ENCODE results near the gene PLAAT5. TPM values are rescaled to one million over a fixed set of nuclear protein-coding genes. Genes with fewer than 3 reads are reported as not detected.

Gene PLAAT5
- total and polyA plus RNA-seq, 2 of the 13 experiments (the other 11 are each of a cell fraction or from before 2014, with no cell fraction given), result not detected

GRCh38 chr11:63427971-63428508 is 62.9 kb downstream of the PLAAT5 start (continued):
- TF ChIP-seq HNF1A (IDR thresholded peaks at IDR 0.05; ENCODE audit: low read depth) (no peak), HNF1A (CRISPR knock-in tag; IDR thresholded peaks at IDR 0.05; ENCODE audit: borderline replicate concordance) (peak; percentile 33; the same call in 1 of the 2 replicates), SALL1 (CRISPR knock-in tag; IDR thresholded peaks at IDR 0.05) (0 out of 2 replicates have a peak, but pooled peaks have one; percentile 14), ZEB1 (IDR thresholded peaks at IDR 0.05; ENCODE audit: insufficient replicate concordance, low read depth) (no peak), NFKBIZ (CRISPR knock-in tag; IDR thresholded peaks at IDR 0.05) (no peak), PITX1 (CRISPR knock-in tag; IDR thresholded peaks at IDR 0.05) (0 out of 2 replicates have a peak, but pooled peaks have one; percentile 23), MTA1 (CRISPR knock-in tag; IDR thresholded peaks at IDR 0.05; ENCODE audit: borderline replicate concordance) (0 out of 2 replicates have a peak, but pooled peaks have one; percentile 21), NONO (IDR thresholded peaks at IDR 0.05) (no peak), NONO (CRISPR knock-in tag; conservative IDR thresholded peaks at IDR 0.05) (no peak), EP300 (IDR thresholded peaks at IDR 0.05; ENCODE audit: low read depth in 2 of 2, low read length in 2 of 2) (no peak), EP300 (CRISPR knock-in tag; IDR thresholded peaks at IDR 0.05; ENCODE audit: borderline replicate concordance) (0 out of 2 replicates have a peak, but pooled peaks have one; percentile 25), ZNF552 (CRISPR knock-in tag; IDR thresholded peaks at IDR 0.05; ENCODE audit: borderline replicate concordance) (0 out of 2 replicates have a peak, but pooled peaks have one; percentile 33), ZNF761 (CRISPR knock-in tag; conservative IDR thresholded peaks at IDR 0.05) (no peak), SAFB2 (CRISPR knock-in tag; IDR thresholded peaks at IDR 0.05; ENCODE audit: borderline replicate concordance, low read depth) (no peak), ZFX (CRISPR knock-in tag; IDR thresholded peaks at IDR 0.05; ENCODE audit: low read depth) (0 out of 2 replicates have a peak, but pooled peaks have one; percentile 41), CHD4 (IDR thresholded peaks at IDR 0.05; ENCODE audit: borderline replicate concordance, low read length) (no peak), PATZ1 (CRISPR knock-in tag; IDR thresholded peaks at IDR 0.05) (no peak), MAF1 (CRISPR knock-in tag; IDR thresholded peaks at IDR 0.05; ENCODE audit: borderline replicate concordance) (no peak), RAD51 (IDR thresholded peaks at IDR 0.05; ENCODE audit: borderline replicate concordance) (no peak), ZNF451 (CRISPR knock-in tag; IDR thresholded peaks at IDR 0.05) (no peak), ZFY (CRISPR knock-in tag; IDR thresholded peaks at IDR 0.05) (no peak), TBL1XR1 (IDR thresholded peaks at IDR 0.05; ENCODE audit: borderline replicate concordance, low read length, partially characterized antibody) (no peak)

Measured in HepG2 (cell line).